GM18861 (cell line): ENCODE data around the gene ATG7.
"Not testable (repeated sequence)": the region's sequence is repeated elsewhere in the genome, so short reads cannot be mapped to it uniquely, and the experiment has no call there.

Experiments used
- ATAC-seq: cut with Tn5 transposase; IDR thresholded peaks from one replicate; pipeline ENCODE4 v1.9.1; 2021; ENCODE audit not compliant: unreplicated experiment

ATG7 gene

DNA sequence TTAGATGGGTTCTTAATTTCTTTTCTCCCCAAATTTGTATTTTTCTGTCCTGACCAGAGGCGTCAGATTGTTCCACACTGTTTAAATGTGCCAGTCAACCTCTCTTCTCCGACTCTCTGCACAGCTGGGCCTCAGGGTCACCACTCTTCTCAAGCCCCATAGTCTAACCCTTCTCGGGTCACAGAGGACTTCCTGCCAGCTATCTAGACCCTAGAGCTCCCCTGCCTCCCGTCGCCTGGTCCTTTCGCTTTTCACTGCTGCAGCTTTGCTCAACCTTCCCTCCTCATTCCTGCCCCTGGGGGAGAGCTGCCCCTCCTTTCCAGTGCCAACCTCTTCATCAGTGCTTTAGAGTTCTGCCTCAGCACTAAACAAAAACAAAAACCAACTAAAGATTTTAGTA is 151.7 kb downstream of the ATG7 start:
- ATAC-seq: no peak

DNA sequence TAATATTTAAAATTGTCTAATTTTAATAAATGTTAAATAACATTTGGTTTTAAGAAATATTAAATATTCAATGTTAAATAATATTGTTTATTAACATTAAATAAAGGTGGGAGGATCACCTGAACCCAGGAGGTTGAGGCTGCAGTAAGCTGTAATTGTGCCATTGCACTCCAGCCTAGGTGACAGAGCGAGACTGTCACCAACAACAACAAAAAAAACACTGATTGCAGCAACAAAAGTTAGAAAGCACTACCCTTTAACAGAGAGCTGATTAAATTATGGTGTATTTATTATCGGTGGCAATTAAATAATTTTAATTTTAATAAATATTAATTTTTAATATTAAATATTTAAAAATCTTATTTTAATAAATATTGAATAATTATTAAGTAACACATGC is 152.1 kb downstream of the ATG7 start:
- ATAC-seq: no peak

- ATAC-seq: no peak
Measured at GRCh38 chr3:11430207-11430606, 158.0 kb downstream of the ATG7 start.

GRCh38 chr3:11430624-11431023 is 158.4 kb downstream of the ATG7 start:
- no peak for ATAC-seq

- no peak for ATAC-seq
Measured at GRCh38 chr3:11431319-11431718, 159.1 kb downstream of the ATG7 start.

DNA sequence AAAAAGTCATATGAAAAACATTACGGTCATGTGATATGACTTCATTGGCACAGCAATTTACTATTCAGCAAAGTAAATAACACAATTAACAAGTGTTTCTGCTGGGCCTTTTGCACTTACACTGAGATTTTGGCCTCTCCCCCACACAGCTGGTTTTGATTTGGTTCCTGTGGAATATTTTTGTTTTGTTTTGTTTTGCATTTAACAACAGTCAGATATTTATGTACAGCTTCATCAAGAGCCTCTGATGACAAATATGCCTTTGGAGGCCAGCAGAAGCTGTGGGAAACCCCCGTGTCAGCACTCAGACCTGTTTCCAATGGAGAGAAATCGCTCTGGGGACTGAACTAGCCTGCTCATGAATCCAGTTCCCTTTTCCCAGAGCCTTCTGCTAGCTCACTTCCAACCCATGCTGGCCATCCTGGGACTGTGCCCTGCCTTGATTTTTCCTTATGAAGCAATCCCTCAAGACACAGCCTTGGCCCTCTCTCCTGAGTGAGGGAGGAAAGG is 161.9 kb downstream of the ATG7 start:
- no peak for ATAC-seq

DNA sequence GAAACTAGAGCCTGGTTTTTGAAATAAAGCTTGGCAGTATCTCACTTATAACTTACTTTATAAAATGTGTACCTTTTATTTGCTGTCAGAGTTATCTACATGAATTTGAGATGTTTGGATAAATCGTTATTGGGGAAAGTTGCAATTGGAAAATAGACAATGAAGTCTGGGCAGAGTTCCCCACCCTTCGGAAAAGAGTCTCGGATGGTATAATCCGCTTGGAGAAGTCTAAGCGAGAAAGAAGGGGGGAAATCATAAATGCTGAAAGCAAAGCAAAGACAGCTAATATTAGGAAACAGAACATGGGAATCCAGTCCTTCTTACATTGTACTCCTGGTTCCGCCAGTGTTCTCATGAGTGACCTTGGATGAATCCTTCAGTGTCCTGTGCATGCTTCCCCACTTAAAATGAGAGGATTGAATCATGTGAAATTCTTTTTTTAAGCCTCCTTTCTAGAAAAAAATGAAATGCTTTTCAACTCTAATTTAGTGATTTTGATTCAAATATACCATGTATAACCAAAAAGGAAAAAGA is 162.4 kb downstream of the ATG7 start:
- no peak for ATAC-seq

GRCh38 chr3:11435440-11436165 is 163.4 kb downstream of the ATG7 start:
- no peak for ATAC-seq

GRCh38 chr3:11436775-11437174 is 164.6 kb downstream of the ATG7 start:
- ATAC-seq: no peak

DNA sequence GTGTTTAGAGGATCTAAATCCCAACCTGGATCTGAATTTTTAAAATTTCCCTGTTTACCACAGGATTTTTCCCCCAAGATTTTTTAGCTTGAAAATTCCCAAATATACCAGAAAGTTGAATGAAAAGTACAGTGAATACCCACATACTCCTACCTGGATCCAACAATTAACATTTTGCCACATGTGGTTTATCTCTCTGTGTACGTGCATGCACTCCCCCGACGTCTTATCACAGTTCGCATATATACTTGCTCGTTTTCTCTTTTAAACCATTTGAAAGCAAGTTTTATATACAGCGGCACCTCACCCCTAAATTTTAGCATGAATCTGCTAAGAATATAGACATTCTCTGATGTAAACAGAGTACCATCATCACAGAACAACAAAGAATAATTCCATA is 165.3 kb downstream of the ATG7 start:
- no peak for ATAC-seq

DNA sequence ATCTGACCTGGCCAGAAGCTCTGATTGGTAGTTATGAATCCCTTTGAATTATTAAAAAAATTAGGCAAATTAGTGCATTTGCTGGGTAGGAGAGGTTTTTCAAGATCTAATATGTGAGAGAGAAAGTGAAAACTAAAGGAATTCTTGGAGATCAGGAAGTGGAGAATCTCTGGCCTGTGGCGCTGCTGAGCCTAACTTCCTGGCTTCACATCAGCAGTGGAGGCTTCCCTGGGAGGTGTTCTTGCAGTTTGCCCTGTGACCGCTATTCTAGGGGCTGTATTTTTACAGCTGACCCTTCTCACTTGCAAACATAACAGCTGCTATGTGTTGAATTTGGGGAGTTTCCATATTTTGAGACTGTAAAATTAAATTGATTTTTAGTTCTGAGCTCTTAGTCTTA is 166.4 kb downstream of the ATG7 start:
- ATAC-seq: no peak

DNA sequence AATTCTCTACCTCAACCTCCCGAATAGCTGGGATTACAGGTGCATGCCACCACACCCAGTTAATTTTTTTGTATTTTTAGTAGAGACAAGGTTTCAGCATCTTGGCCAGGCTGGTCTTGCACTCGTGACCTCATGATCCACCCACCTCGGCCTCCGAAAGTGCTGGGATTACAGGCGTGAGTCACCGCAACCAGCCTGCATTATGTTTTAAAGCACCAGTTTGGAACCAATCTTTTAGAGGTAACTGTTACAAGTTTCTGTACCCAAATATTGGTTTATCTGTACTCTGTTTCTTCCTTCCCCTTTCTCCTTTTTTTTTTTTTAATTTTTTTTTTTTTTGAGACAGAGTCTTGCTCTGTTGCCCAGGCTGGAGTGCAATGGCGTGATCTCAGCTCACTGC is 169.1 kb downstream of the ATG7 start:
- ATAC-seq: not testable (repeated sequence)

DNA sequence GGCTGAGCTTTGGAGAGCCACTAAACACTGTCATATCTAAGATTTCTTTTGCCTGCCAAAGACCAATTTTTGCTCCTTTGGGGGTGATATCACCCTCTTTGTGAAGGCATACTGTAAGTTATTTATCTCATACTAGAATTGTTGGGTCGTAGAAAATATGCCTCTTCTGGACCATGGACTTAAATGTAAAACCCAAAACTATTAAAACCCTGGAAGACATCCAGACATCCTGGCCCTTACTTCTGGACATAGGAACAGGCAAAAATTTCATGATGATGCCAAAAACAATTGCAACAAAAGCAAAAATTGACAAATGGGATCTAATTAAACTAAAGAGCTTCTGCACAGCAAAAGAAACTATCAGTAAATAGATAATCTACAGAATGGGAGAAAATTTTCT is 172.2 kb downstream of the ATG7 start:
- ATAC-seq: no peak

DNA sequence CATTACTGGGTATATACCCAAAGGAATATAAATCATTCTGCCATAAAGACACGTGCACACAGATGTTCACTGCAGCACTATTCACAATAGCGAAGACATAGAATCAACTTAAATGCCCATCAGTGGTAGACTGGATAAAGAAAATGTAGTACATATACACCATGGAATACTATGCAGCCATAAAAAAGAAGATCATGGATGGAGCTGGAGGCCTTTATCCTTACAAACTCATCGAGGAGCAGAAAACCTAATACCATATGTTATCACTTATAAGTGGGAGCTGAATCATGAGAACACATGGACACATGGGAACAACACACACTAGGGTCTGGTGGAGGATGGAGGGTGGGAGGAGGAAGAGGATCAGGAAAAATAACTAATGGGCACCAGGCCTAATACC is 173.0 kb downstream of the ATG7 start:
- not testable (repeated sequence) for ATAC-seq

GRCh38 chr3:11445883-11446282 is 173.7 kb downstream of the ATG7 start:
- no peak for ATAC-seq

GRCh38 chr3:11447584-11448200 is 175.5 kb downstream of the ATG7 start:
- ATAC-seq: no peak

GRCh38 chr3:11450015-11450414 is 177.8 kb downstream of the ATG7 start:
- ATAC-seq: no peak

GRCh38 chr3:11452312-11452711 is 180.1 kb downstream of the ATG7 start:
- no peak for ATAC-seq

DNA sequence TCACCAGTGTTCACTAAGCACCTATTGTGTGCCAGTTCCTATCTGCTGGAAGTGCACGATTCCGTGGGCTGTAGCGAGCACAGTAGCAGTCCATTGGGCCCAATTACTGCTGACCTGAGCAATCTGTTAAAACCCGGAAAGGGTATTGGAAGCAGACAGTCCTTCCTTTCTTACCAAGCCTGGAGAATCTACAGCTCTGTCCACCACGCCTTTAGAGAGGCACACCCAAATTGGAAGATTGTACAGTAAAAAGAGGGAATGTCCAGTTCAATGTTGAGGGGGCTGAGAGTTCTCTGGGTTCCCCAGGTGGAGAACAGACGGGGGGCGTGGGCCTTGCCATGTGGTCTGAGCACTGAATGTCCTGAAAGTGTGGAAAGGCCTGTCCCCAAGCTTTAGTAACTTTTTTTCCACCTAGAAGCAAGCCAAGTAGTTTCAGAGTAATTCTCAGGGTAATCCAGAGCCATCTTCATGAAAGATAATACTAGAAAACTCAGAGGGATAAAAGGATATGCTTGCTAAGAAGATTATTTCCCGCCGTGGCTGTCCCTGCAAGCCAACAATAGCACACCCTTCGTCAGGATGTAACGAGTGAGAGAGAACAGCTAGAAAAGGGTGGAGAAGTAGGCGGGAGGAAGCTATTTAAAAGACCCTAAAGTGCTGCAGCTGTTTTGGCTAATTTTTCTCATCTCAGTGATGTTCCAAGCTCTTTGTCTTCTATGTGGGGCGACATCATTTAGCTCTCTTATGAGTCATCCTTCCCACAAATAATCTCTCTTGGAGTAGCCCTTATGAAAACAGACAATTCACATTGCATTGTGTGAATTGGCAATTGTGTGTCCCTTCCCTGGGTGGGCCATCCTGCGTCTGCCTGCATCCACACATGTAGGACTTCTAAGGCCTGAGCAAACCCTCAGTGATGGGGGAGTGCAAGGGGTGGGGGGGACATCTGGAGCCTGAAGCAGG is 181.0 kb downstream of the ATG7 start:
- ATAC-seq: no peak

GRCh38 chr3:11455956-11456355 is 183.8 kb downstream of the ATG7 start:
- no peak for ATAC-seq

DNA sequence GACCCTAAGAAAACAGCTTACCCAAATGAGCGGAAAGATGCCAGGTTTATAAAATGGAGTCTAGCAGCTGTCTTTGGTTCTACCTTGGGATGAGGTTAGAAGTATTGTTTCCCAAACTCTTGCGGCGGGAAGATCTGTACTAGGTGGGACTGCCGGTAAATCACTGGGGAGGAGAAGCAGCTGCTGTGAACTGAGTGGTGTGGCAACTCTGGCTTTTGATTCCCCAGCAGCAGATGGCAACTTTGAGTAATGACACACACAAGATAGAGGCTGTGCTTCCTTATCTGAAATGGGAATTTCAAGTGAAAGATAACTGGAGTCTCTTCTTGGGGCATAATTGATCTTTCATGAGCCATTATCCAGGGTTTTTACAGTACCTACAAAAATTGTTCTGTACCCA is 184.9 kb downstream of the ATG7 start:
- ATAC-seq: no peak
